ENCODE data around the gene ATP2C2. TPM values are rescaled to one million over a fixed set of nuclear protein-coding genes. Genes with fewer than 3 reads are reported as not detected.

Gene ATP2C2
- total RNA-seq, 1 experiment from 2014 or later, result 26.0 TPM

DNA sequence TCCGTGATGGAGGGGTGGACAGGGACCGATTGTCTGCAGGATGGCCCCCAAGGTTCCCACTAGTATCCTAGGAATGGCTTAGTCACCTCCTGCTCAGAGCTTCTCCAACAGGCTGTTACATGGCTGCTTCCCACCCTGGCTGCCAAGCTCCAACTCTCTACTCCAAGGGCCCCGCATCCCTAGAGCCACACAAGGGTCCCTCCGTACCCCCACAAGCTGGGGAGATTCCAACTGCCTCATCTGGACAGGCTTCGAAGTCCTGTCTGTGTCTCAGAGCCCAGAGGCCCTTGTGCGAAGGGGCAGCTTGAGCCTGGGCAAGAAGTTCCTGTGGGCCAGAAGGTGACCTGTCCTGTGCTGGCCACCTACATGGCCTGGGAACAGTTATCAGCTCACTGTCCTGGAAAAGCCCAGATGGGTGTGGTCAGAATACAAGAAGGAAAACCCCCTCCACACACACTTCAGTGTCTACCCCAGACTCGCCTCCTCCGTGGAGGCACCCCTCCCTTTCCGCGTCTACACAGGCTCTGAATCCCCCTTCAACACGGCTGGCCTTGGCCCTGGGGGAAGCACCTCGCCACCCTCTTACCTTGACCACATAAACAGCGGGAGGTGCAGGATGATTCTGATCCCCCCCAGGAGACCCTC, 135.5 kb downstream of the ATP2C2 start:
- Histone ChIP-seq H3K9me2 (replicated peaks; ENCODE audit: low read length) (no peaks in the 10 kb centered on the region), H3K27ac (ENCODE audit: low read length) (peak overlapping the region; percentile 100), H3F3A (ENCODE audit: low read length, unreplicated experiment) (peaks cover 10% of the 10 kb centered on the region), H3K9ac (ENCODE audit: low read length) (peak overlapping the region; percentile 88), H3K4me3 (ENCODE audit: low read length) (peak overlapping the region; percentile 78), H3K9me3 (ENCODE audit: low read length) (no peaks in the 10 kb centered on the region), H4K20me1 (ENCODE audit: low read length) (no peaks in the 10 kb centered on the region), H2AFZ (ENCODE audit: low read length) (0 out of 2 replicates have a peak overlapping the region, but pooled peaks have one; percentile 71), H3K4me1 (ENCODE audit: insufficient read depth, low read length) (peaks cover 68% of the 10 kb centered on the region), H3K79me2 (ENCODE audit: low read length) (peaks cover 43% of the 10 kb centered on the region), H3K4me2 (ENCODE audit: low read length) (peak overlapping the region; percentile 94), H3K36me3 (ENCODE audit: low read depth, low read length) (peaks cover 6% of the 10 kb centered on the region; the same call in 1 of the 2 replicates), H3K27me3 (ENCODE audit: low read length) (no peaks in the 10 kb centered on the region)
- intact Hi-C loops (cut with micrococcal nuclease), result no loop called here
- no peak for TF ChIP-seq EZH2 (IDR thresholded peaks at IDR 0.05; ENCODE audit: low read length, unreplicated experiment)
- TF ChIP-seq EZH2phosphoT487 (IDR thresholded peaks at IDR 0.05; ENCODE audit: borderline replicate concordance, low read length), result no peak
- TF ChIP-seq, protein P1, sequence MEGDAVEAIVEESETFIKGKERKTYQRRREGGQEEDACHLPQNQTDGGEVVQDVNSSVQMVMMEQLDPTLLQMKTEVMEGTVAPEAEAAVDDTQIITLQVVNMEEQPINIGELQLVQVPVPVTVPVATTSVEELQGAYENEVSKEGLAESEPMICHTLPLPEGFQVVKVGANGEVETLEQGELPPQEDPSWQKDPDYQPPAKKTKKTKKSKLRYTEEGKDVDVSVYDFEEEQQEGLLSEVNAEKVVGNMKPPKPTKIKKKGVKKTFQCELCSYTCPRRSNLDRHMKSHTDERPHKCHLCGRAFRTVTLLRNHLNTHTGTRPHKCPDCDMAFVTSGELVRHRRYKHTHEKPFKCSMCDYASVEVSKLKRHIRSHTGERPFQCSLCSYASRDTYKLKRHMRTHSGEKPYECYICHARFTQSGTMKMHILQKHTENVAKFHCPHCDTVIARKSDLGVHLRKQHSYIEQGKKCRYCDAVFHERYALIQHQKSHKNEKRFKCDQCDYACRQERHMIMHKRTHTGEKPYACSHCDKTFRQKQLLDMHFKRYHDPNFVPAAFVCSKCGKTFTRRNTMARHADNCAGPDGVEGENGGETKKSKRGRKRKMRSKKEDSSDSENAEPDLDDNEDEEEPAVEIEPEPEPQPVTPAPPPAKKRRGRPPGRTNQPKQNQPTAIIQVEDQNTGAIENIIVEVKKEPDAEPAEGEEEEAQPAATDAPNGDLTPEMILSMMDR (conservative IDR thresholded peaks at IDR 0.05; ENCODE audit: low read depth, low read length), result no peak
- POLR2A ChIA-PET (ENCODE audit: unreplicated experiment), result no interaction called here
- BruUV-seq (replicated peaks), result TSS peak; percentile 60
- ATAC-seq (no peak), DNase-seq (peak; percentile 22)
- CTCF ChIA-PET, result no interaction called here

DNA sequence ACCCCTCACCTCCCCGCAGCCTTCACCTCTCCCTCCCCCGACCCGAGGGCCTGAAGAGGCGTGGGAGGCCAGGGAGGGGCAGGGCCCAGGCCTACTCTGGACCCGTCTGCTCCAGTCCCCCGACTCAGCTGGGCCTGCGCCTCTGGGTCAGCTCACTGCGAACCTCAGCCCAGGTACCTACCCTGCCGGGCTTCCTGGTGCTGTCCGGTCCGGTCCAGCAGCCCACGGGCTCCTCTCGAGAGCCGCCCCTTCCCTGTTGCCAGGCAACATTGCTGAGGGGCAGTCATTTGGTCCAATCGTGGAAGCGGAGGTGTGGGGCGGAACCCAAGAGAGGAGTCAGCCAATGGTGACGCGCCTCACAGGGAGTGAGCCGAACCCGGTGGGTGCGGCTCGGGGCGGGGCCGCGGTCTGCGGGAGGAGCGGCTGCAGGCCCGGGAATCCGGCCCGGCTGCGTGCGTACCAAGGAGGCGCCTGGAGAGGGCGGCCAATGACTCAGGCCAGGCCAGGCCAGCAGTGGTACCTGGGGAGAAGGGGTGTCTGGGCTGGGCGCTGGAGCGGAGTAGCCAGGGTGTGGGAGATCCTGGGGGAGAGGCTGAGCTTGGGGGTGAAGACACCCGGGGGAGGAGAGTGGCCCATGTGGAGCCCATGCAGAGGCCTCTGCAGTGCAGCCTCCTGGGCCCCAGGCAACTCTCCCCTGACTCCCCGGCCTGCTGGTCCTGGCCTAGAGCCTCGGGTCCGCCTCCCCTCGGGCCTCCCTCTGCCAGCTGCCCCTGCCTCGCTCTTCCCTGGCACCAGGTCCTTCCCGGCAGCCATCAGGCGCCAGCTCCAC, 136.3 kb downstream of the ATP2C2 start, which contains the start of gene MEAK7:
TSS of gene MEAK7 (minus strand) at position 240 of the 829 bp plus-strand sequence. CDS start 6,573 bp downstream, outside the sequence.
- H4K20me1 ChIP-seq (ENCODE audit: low read length), result no peaks in the 10 kb centered on the region
- H3K27ac ChIP-seq (ENCODE audit: low read length), result peak within 1 kb of the TSS; percentile 100
- DNase-seq (peak; percentile 98), ATAC-seq (peak; percentile 74)
- peak within 1 kb of the TSS; percentile 71; the same call in 1 of the 2 replicates for H2AFZ ChIP-seq (ENCODE audit: low read length)
- H3K4me2 ChIP-seq (ENCODE audit: low read length), result peak within 1 kb of the TSS; percentile 94
- H3K9me3 ChIP-seq (ENCODE audit: low read length), result no peaks in the 10 kb centered on the region
- H3F3A ChIP-seq (ENCODE audit: low read length, unreplicated experiment), result peaks cover 8% of the 10 kb centered on the region
- no peaks in the 10 kb centered on the region for H3K27me3 ChIP-seq (ENCODE audit: low read length)
- TSS peak; percentile 18 for BruUV-seq (replicated peaks)
- ChIA-PET CTCF (no interaction called here), POLR2A (ENCODE audit: unreplicated experiment) (interaction anchor here (0.5 kb wide), 1 partner anchor 206 kb away, joined by 6 read pairs; no protein-coding TSS in a partner anchor)
- TF ChIP-seq, protein P1 (conservative IDR thresholded peaks at IDR 0.05; ENCODE audit: low read depth, low read length), result no peak
- no peak for TF ChIP-seq EZH2 (IDR thresholded peaks at IDR 0.05; ENCODE audit: low read length, unreplicated experiment)
- TF ChIP-seq EZH2phosphoT487 (IDR thresholded peaks at IDR 0.05; ENCODE audit: borderline replicate concordance, low read length), result no peak
- peak within 1 kb of the TSS; percentile 78 for H3K4me3 ChIP-seq (ENCODE audit: low read length)
- intact Hi-C loops (cut with micrococcal nuclease), result no loop called here
- peaks cover 38% of the 10 kb centered on the region for H3K79me2 ChIP-seq (ENCODE audit: low read length)
- H3K9ac ChIP-seq (ENCODE audit: low read length), result peak within 1 kb of the TSS; percentile 88
- peaks cover 61% of the 10 kb centered on the region for H3K4me1 ChIP-seq (ENCODE audit: insufficient read depth, low read length)
- peaks cover 6% of the 10 kb centered on the region; the same call in 1 of the 2 replicates for H3K36me3 ChIP-seq (ENCODE audit: low read depth, low read length)
- no peaks in the 10 kb centered on the region for H3K9me2 ChIP-seq (replicated peaks; ENCODE audit: low read length)
